ENCODE results near the gene WBP2. TPM values are rescaled to one million over a fixed set of nuclear protein-coding genes. Genes with fewer than 3 reads are reported as not detected.

WBP2 gene
- total RNA-seq, 1 experiment from 2014 or later, result 51.8 TPM

- H3K36me3 ChIP-seq (ENCODE audit: low read depth, low read length), result peaks cover 4% of the 10 kb centered on the region; the same call in 1 of the 2 replicates
- H3K4me2 ChIP-seq (ENCODE audit: low read length), result peak overlapping the region; percentile 21
- intact Hi-C loops (cut with micrococcal nuclease), result loop anchor here (2.0 kb wide), 1 partner anchor 28 kb away; no protein-coding TSS in a partner anchor
- peak overlapping the region; percentile 43 for H3K9ac ChIP-seq (ENCODE audit: low read length)
- no peaks in the 10 kb centered on the region for H3K27me3 ChIP-seq (ENCODE audit: low read length)
- H2AFZ ChIP-seq (ENCODE audit: low read length), result peak overlapping the region; percentile 60
- BruUV-seq (replicated peaks), result no TSS peak
- ChIA-PET CTCF (interaction anchor here (0.6 to 0.9 kb wide), 2 partner anchors 15 to 39 kb away, joined by 3 read pairs; no protein-coding TSS in a partner anchor), POLR2A (ENCODE audit: unreplicated experiment) (interaction anchor here (0.5 kb wide), 1 partner anchor 56 kb away, joined by 3 read pairs; no protein-coding TSS in a partner anchor)
- peak; percentile 100 for ATAC-seq
- no peaks in the 10 kb centered on the region for H3F3A ChIP-seq (ENCODE audit: low read length, unreplicated experiment)
- no peaks in the 10 kb centered on the region for H4K20me1 ChIP-seq (ENCODE audit: low read length)
- no peak for TF ChIP-seq CTCF (conservative IDR thresholded peaks at IDR 0.05; ENCODE audit: low read depth, low read length)
- no peak for TF ChIP-seq EZH2 (IDR thresholded peaks at IDR 0.05; ENCODE audit: low read length, unreplicated experiment)
- no peak for TF ChIP-seq EZH2phosphoT487 (IDR thresholded peaks at IDR 0.05; ENCODE audit: borderline replicate concordance, low read length)
- H3K79me2 ChIP-seq (ENCODE audit: low read length), result no peaks in the 10 kb centered on the region
- H3K4me1 ChIP-seq (ENCODE audit: insufficient read depth, low read length), result peaks cover 12% of the 10 kb centered on the region
- H3K27ac ChIP-seq (ENCODE audit: low read length), result peak overlapping the region; percentile 63
- H3K9me2 ChIP-seq (replicated peaks; ENCODE audit: low read length), result no peaks in the 10 kb centered on the region
- DNase-seq, result peak; percentile 90
- H3K4me3 ChIP-seq (ENCODE audit: low read length), result no peak overlapping the region
- H3K9me3 ChIP-seq (ENCODE audit: low read length), result no peaks in the 10 kb centered on the region
Observed at GRCh38 chr17:75814900-75815373, 40.2 kb downstream of the WBP2 start.

- H3K79me2 ChIP-seq (ENCODE audit: low read length), result no peaks in the 10 kb centered on the region
- H3F3A ChIP-seq (ENCODE audit: low read length, unreplicated experiment), result no peaks in the 10 kb centered on the region
- BruUV-seq (replicated peaks), result no TSS peak
- H3K9me3 ChIP-seq (ENCODE audit: low read length), result no peaks in the 10 kb centered on the region
- no peaks in the 10 kb centered on the region for H3K9me2 ChIP-seq (replicated peaks; ENCODE audit: low read length)
- H3K4me1 ChIP-seq (ENCODE audit: insufficient read depth, low read length), result peaks cover 12% of the 10 kb centered on the region
- TF ChIP-seq EZH2 (IDR thresholded peaks at IDR 0.05; ENCODE audit: low read length, unreplicated experiment), result no peak
- TF ChIP-seq CTCF (conservative IDR thresholded peaks at IDR 0.05; ENCODE audit: low read depth, low read length), result no peak
- no peak for TF ChIP-seq EZH2phosphoT487 (IDR thresholded peaks at IDR 0.05; ENCODE audit: borderline replicate concordance, low read length)
- intact Hi-C loops (cut with micrococcal nuclease), result loop anchor here (2.0 kb wide), 1 partner anchor 27 kb away; no protein-coding TSS in a partner anchor
- no peak overlapping the region for H3K4me3 ChIP-seq (ENCODE audit: low read length)
- ChIA-PET CTCF (no interaction called here), POLR2A (ENCODE audit: unreplicated experiment) (no interaction called here)
- H3K36me3 ChIP-seq (ENCODE audit: low read depth, low read length), result peaks cover 4% of the 10 kb centered on the region; the same call in 1 of the 2 replicates
- H3K9ac ChIP-seq (ENCODE audit: low read length), result no peak overlapping the region
- DNase-seq (no peak), ATAC-seq (no peak)
- no peak overlapping the region for H3K27ac ChIP-seq (ENCODE audit: low read length)
- H4K20me1 ChIP-seq (ENCODE audit: low read length), result no peaks in the 10 kb centered on the region
- H3K27me3 ChIP-seq (ENCODE audit: low read length), result no peaks in the 10 kb centered on the region
- no peak overlapping the region for H2AFZ ChIP-seq (ENCODE audit: low read length)
- H3K4me2 ChIP-seq (ENCODE audit: low read length), result no peak overlapping the region
Observed at GRCh38 chr17:75814021-75814395, 41.1 kb downstream of the WBP2 start.
